Right ventricle myocardium inferior (tissue), 1 donor: Measurements from ENCODE around the gene TTLL6. TPM values are rescaled to one million over a fixed set of nuclear protein-coding genes. Genes with fewer than 3 reads are reported as not detected.
"Not testable (repeated sequence)": the region's sequence is repeated elsewhere in the genome, so short reads cannot be mapped to it uniquely, and the experiment has no call there.

Source experiments
- ATAC-seq: fragments of 200-7000 bp; cut with Tn5 transposase; one replicate; pipeline ENCODE4 v1.9.1; 2020; ENCODE audit warnings: mild to moderate bottlenecking, moderate library complexity
- DNase-seq: peaks from one replicate; pipeline ENCODE4 v3.0.0; 2021; ENCODE audit errors: missing footprints
- intact Hi-C: fragments of 100-400 bp; cut with DNase I; formaldehyde crosslinking; loops from one replicate; pipeline ENCODE4 v1.11.0; 2022
- long read RNA-seq: library from polyadenylated mRNA; unstranded; transcript quantifications from one replicate; pipeline ENCODE4 v2.0.0, GENCODE V29; 2021
- total RNA-seq: library from RNA; stranded (reverse); fragmentation: NEBNext Ultra II Directional; extraction: Animal tissue kit (Norgen Biotek cat#: 25700); gene quantifications from one replicate; pipeline ENCODE4 v1.2.1, GENCODE V29; 2021
- donor health status: DM: no; HTN: yes; CAD: no; lungs with severe emphysema.

TTLL6 gene
- total RNA-seq = 0.08 TPM
- long read RNA-seq = 0 reads

DNA sequence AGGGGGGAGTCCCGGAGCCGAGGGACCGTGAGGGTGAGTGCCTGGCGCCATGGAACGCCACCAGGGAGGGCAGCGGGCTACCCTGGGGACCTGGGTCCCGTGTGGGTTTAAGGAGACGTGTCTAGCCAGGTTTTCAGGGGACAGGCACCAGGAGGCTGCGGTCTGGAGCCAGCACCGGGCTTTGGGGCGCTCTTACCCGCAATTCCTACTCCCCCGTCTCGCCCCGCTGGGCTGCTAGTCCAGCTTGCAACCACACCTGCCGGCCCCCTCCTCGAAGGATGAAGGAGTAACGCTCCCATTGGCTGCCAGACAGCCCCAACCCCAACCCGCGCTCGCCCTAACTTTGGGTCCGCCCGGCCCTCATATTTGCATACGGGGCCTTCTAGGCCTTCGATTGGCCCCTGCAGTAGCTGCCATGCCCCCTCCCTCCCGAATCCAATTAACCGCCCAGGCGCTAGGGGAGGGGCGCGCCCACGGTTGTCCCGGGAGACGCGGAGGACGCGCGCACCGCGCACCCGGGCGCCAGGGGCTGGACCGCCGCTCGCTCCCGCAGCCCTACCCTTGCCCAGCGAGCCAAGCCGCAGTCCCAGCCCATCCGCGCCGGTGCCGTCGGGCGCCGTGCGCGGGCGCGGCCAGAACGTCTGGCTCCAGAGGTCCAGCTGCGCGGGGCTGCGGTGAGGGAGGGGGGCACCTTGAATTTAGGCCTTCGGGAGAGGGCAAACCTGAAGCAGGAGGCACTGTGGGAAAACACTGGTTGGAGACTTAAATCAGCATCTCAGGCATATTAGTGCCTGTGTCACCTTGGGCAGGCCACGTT lies at the start of gene TTLL6:
Gene TTLL6, minus strand, starts transcription at position 456 of the 817 bp plus-strand sequence. Its CDS starts 157 bp downstream, at position 299.
- intact Hi-C loops = loop anchor here (2.0 kb wide), 1 partner anchor 14 kb away; the partner anchor contains the start of gene CALCOCO2
- peak; percentile 86 for DNase-seq
- peak; percentile 99 for ATAC-seq

DNA sequence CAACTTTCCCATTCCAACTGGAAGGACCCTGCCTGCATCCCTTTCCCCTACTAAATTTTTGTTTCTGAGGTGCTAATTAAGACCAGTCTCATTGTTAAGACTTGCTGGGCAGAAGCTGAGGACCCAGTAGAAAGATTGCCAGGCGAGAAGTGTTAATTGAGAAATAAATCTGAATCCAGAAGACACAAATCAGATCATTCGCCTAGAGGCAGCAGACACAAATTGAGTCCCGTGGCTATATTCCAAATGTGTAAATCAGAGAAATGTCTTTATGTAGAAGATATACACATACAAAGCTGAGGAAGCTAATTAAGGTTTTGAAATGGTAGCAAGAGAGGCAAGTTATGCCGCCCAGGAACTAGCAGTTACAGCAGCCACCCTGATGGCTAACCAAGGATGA lies 43.4 kb upstream of the TTLL6 start:
- no peak for ATAC-seq
- intact Hi-C loops = no loop called here
- DNase-seq = no peak

DNA sequence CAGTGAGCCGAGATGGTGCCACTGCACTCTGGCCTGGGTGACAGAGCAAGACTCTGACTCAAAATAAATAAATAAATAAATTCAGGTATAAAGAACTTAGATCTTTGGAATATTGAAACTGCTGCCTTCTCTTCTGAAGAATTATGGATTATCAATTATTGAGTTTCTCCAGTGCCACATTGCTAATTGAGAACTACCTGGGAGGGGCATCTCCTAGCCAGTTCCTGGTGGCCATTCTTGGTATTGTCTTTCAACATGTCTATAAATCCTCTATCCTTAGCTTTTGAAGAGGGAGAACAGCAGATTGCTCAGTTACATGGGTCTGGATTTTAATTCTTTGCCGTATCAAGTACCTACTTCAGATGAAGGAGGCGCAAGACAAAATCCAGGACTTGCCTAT lies 43.0 kb upstream of the TTLL6 start:
- intact Hi-C loops = no loop called here
- ATAC-seq (no peak), DNase-seq (no peak)

DNA sequence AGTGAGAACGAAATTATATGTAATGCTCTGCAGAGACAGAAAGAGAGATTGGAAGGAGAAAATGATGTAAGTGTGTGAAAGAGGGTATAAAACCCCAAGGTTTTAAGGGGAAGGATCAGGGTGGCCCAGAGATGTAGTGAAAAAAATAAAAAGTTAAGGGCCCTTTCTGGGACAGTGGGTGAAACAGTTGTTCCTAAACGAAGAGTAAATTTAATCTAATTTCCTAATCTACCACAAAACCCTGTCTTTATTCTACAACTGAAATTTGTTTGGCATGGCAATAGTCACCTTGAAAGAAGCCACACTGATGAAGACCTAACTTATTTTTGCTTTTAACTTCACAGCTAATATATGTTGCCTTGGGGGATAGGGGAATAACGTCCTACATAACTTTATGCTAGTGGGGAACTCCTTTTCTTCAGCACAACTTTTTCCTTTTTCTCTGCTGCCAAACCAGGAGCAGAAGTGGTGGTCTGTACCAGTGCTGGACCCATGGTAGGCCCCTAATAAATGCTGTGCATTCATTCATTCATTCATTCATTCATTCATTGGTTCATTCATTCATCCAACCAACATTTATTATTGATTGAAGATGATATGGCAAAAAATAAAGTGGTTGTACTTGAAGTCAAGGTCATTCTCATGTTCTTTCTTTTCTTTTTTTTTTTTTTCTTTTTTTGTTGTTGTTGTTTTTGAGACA lies 39.2 kb upstream of the TTLL6 start:
- no peak for DNase-seq
- ATAC-seq = no peak
- intact Hi-C loops = no loop called here

- DNase-seq = no peak
- ATAC-seq = no peak
- intact Hi-C loops = no loop called here
Measured at GRCh38 chr17:48854774-48855476, 37.9 kb upstream of the TTLL6 start.

- intact Hi-C loops = no loop called here
- DNase-seq (no peak), ATAC-seq (no peak)
Measured at GRCh38 chr17:48850792-48851323, 33.8 kb upstream of the TTLL6 start.

GRCh38 chr17:48843187-48843900 lies 26.3 kb upstream of the TTLL6 start:
- no peak for DNase-seq
- intact Hi-C loops = no loop called here
- peak; percentile 53 for ATAC-seq

DNA sequence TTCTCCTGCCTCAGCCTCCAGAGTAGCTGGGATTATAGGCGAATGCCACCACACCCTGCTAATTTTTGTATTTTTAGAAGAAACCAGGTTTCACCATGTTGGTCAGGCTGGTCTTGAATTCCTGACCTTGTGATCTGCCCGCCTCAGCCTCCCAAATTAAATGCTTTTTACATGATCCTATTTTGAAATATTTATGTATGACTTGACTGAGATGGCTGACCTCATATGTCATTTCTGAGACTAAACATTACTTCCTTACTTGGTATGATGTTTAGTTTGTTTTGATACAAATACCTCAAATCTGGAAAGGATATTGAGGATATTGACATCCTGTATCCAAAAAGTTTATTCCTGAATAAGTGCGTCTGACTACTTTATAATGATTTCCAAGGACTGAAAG lies 25.7 kb upstream of the TTLL6 start:
- DNase-seq = no peak
- intact Hi-C loops = no loop called here
- no peak for ATAC-seq

- intact Hi-C loops = loop anchor here (2.0 kb wide), 1 partner anchor 31 kb away; no protein-coding TSS in a partner anchor
- ATAC-seq = peak; percentile 73
- DNase-seq = no peak
Measured at GRCh38 chr17:48841395-48841831, 24.4 kb upstream of the TTLL6 start.

- no peak for ATAC-seq
- intact Hi-C loops = loop anchor here (2.0 kb wide), 1 partner anchor 32 kb away; no protein-coding TSS in a partner anchor
Measured at GRCh38 chr17:48840441-48840840, 23.4 kb upstream of the TTLL6 start.

DNA sequence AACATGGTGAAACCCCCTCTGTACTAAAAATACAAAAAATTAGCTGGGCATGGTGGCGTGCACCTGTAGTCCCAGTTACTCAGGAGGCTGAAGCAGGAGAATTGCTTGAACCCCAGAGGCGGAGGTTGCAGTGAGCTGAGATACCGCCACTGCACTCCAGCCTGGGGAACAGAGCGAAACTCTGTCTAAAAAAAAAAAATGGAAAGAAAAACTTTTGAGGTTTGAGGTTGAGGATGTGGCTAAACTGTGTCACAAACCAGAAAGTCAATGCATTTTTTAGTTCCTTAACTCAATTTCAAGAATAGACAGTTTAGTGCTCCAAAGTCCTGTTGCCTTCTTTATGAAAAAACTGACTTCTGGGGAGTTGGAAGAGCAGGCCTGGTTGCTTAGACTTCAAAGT lies 20.4 kb upstream of the TTLL6 start:
- intact Hi-C loops, DNase-seq, ATAC-seq: not testable (repeated sequence)

More at GRCh38 chr17:48840441-48840840, 23.4 kb upstream of the TTLL6 start:
- no peak for DNase-seq

DNA sequence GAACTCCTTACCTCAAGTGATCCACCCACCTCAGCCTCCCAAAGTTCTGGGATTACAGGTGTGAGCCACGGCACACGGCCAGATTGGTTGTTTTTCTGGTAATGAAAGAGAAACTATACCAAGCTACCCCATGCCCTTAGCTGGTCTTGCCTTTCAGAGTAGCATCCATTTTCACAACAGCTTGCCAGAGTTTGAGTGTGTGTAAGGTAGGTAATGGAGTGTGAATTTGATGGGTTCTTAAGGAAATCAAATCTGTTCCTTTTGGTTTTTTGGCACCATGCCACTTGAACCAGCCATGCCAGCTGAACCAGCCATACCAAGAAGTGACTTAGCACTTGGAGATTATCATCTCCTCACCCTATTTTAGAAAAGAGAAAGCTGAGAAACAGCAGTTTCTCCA lies 18.9 kb upstream of the TTLL6 start:
- intact Hi-C loops = no loop called here
- ATAC-seq (no peak), DNase-seq (no peak)

DNA sequence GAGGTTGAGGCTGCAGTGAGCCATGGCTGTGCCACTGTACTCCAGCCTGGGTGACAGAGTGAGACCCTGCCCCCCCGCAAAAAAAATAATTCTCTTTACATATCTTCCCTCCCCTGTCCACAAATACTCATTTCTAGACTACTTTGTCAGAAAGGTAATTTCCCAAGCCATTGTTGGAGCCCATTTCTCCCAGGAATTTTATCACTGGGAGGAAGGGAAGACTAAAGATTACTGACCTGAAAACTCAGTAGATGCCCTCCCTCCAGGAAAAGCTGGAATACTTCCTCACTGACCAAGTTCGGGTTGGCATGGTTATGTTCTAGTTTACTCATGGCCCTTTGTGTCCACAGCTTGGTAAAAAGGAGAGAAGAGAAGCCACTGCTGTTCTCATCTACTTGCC lies 17.9 kb upstream of the TTLL6 start:
- intact Hi-C loops = no loop called here
- no peak for DNase-seq
- ATAC-seq = no peak

DNA sequence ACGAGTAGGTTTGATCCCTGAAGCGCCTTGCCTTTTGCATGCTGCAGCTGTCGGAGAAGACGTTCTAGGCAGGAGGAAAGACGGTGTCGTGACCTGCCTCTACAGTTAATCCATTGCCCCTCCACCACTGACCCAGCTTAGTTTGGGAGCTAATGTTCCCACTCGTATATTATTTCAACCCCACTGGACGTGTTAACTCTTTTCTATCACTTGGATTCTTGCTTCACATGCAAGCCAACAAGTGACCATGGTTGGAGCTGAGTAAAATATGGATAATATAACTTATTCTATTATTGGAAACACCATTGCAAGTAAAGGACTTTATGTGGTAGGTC lies 14.5 kb upstream of the TTLL6 start:
- DNase-seq (no peak), ATAC-seq (no peak)
- intact Hi-C loops = loop anchor here (2.0 kb wide), 1 partner anchor 15 kb away; the partner anchor contains the start of gene TTLL6

GRCh38 chr17:48830840-48831548 lies 14.0 kb upstream of the TTLL6 start, which contains the start of gene CALCOCO2:
Gene CALCOCO2, plus strand, starts transcription at chr17:48831035. Its CDS starts 10,673 bp downstream, at chr17:48841708.
- intact Hi-C loops = loop anchor here (2.0 kb wide), 1 partner anchor 14 kb away; the partner anchor contains the start of gene TTLL6
- DNase-seq (peak; percentile 99), ATAC-seq (peak; percentile 96)

DNA sequence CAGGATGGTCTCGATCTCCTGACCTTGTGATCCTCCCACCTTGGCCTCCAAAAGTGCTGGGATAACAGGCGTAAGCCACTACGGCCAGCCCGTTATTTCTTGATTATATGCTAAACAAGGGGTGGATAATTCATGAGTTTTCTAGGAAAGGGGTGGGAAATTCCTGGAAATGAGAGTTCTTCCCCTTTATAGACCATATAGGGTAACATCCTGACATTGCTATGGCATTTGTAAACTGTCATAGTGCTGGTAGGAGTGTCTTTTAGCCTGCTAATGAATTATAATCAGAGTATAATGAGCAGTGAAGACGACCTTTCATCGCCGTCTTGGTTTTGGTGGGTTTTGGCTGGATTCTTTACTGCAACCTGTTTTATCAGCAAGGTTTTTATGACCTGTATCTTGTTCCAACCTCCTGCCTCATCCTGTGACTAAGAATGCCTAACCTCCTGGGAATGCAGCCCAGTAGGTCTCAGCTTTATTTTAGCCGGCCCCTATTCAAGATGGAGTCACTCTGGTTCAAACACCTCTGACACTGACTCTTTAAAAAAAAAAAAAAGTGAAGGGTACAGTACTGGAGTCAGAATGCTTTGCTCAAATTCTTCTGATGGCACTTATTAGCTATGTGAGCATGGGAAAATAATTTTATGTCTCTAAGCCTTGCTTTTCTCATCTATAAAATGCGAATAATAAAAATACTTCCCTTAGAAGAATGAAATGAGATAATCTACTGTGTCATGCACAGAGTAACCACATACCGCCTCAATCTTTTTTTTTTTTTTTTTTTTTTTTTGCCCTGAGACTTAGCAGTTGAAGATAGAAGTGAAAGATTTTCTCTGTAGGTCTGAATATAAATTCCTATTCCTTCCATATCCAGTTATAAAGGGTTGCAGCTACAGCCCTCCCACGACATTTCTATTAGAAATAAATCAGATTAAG lies 8.7 kb upstream of the TTLL6 start:
- DNase-seq (no peak), ATAC-seq (no peak)
- intact Hi-C loops = no loop called here

DNA sequence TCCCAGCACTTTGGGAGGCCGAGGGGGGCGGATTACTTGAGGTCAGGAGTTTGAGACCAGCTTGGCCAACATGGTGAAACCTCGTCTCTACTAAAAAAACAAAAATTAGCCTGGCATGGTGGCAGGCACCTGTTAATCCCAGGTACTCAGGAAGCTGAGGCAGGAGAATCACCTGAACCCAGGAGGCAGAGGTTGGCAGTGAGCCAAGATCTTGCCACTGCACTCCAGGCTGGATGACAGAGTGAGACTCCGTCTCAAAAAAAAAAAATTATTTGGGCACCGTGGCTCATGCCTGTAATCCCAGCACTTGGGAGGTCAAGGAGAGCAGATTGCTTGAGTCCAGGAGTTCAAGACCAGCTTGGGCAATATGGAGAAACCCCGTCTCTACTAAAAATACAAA lies 3.9 kb upstream of the TTLL6 start:
- intact Hi-C loops, ATAC-seq, DNase-seq: not testable (repeated sequence)
